Measurements from ENCODE around the gene ZRANB3. TPM values are rescaled to one million over a fixed set of nuclear protein-coding genes. Genes with fewer than 3 reads are reported as not detected.

The ZRANB3 gene
- total RNA-seq, 1 donor from 2014 or later = 8.9 TPM

DNA sequence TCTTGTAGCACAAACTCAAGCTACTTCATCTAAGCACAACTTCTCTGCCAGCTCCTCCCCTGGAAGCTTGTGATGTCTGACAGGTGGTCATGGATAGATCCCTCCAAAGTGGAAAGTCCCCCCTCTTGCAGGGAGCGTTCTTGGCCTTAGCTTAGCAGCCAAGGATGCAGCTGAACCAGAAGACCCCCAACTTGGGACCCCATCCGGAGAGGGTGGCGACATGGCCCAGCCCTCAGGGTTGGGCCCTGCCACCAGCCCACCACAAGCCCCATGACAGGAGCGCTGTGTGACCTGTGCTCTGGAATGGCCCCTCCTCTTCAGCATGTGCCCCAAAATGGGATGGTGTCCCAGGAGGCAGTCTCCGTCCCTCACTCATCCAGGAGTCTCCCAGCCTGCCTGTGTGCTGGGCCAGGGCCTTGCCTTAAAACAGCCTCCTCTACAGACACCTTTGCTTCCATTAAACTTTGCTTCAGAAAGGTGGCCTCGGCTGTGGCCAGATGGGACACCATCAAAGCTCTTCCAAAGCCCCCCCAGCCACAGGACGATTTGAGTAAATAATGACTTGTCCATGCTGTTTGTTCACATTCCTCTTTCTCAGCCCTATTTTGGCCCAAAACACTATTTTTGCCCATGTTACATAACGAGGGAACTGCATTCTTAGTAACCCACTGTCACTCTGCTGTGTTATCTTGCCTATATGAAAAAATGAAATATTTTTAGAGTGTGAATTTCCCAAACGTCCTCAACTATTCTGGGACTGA lies 356.8 kb downstream of the ZRANB3 start:
- Histone ChIP-seq H3K9me3 (ENCODE audit: insufficient read depth, low read depth, low read length) (no peaks in the 10 kb centered on the region), H3K4me2 (ENCODE audit: low read length) (no peak overlapping the region), H3K27me3 (ENCODE audit: insufficient read depth, low read length) (no peaks in the 10 kb centered on the region), H3K4me3 (ENCODE audit: insufficient read depth, low read depth, low read length) (no peak overlapping the region), H3K4me1 (ENCODE audit: insufficient read depth, low read length) (no peaks in the 10 kb centered on the region), H3K79me2 (ENCODE audit: insufficient read depth, low read length) (no peaks in the 10 kb centered on the region), H3K27ac (ENCODE audit: low read depth, low read length) (no peak overlapping the region), H3K9ac (ENCODE audit: low read length) (no peak overlapping the region), H3K36me3 (ENCODE audit: insufficient read depth, low read length) (peaks cover 12% of the 10 kb centered on the region), H4K20me1 (ENCODE audit: insufficient read depth, low read length) (no peaks in the 10 kb centered on the region), H2AFZ (ENCODE audit: low read depth, low read length) (no peak overlapping the region)
- Mint-ChIP-seq H3K36me3 (ENCODE audit: low read depth, unreplicated experiment) (peaks cover 36% of the 10 kb centered on the region), H3K9me3 (ENCODE audit: unreplicated experiment) (peaks cover 7% of the 10 kb centered on the region), H3K4me3 (ENCODE audit: unreplicated experiment) (no peak overlapping the region), H3K27ac (ENCODE audit: unreplicated experiment) (no peak overlapping the region), H3K4me1 (ENCODE audit: low read depth, unreplicated experiment) (no peaks in the 10 kb centered on the region), H3K27me3 (ENCODE audit: low read depth, unreplicated experiment) (no peaks in the 10 kb centered on the region)
- no peak for DNase-seq (ENCODE audit: low read depth)
- no peak for TF ChIP-seq EZH2 (IDR thresholded peaks at IDR 0.05; ENCODE audit: insufficient read depth, low read length)
- no peak for TF ChIP-seq CTCF (IDR thresholded peaks at IDR 0.05; ENCODE audit: insufficient read depth, low read depth, low read length)
- no peak for FAIRE-seq

- Histone ChIP-seq H3K4me3 (ENCODE audit: insufficient read depth, low read depth, low read length) (no peak overlapping the region), H3K36me3 (ENCODE audit: insufficient read depth, low read length) (peaks cover 36% of the 10 kb centered on the region), H3K9me3 (ENCODE audit: insufficient read depth, low read depth, low read length) (no peaks in the 10 kb centered on the region), H3K79me2 (ENCODE audit: insufficient read depth, low read length) (no peaks in the 10 kb centered on the region), H2AFZ (ENCODE audit: low read depth, low read length) (no peak overlapping the region), H4K20me1 (ENCODE audit: insufficient read depth, low read length) (no peaks in the 10 kb centered on the region), H3K27ac (ENCODE audit: low read depth, low read length) (no peak overlapping the region), H3K27me3 (ENCODE audit: insufficient read depth, low read length) (no peaks in the 10 kb centered on the region), H3K9ac (ENCODE audit: low read length) (no peak overlapping the region), H3K4me2 (ENCODE audit: low read length) (no peak overlapping the region), H3K4me1 (ENCODE audit: insufficient read depth, low read length) (no peaks in the 10 kb centered on the region)
- DNase-seq (ENCODE audit: low read depth) (no peak), FAIRE-seq (no peak)
- Mint-ChIP-seq H3K4me1 (ENCODE audit: low read depth, unreplicated experiment) (peaks cover 2% of the 10 kb centered on the region), H3K9me3 (ENCODE audit: unreplicated experiment) (peaks cover 2% of the 10 kb centered on the region), H3K27me3 (ENCODE audit: low read depth, unreplicated experiment) (no peaks in the 10 kb centered on the region), H3K4me3 (ENCODE audit: unreplicated experiment) (no peak overlapping the region), H3K27ac (ENCODE audit: unreplicated experiment) (no peak overlapping the region), H3K36me3 (ENCODE audit: low read depth, unreplicated experiment) (peaks cover 24% of the 10 kb centered on the region)
- TF ChIP-seq EZH2 (IDR thresholded peaks at IDR 0.05; ENCODE audit: insufficient read depth, low read length) (no peak), CTCF (IDR thresholded peaks at IDR 0.05; ENCODE audit: insufficient read depth, low read depth, low read length) (no peak)
Measured at GRCh38 chr2:135169900-135170753, 360.9 kb downstream of the ZRANB3 start.
